SK-N-SH treated with all-trans-retinoic acid at 6 μM for 48 hours (cell line): ENCODE results near the gene KCNMB2.

Experiments
- ESRRG ChIP-seq: fragments of 250-450 bp; sonication (Bioruptor Pico); IDR thresholded peaks from 2 replicates; pipeline ENCODE4 v1.6.1; 2021; ENCODE audit warnings: mild to moderate bottlenecking
- GLIS3 ChIP-seq: fragments of 250-450 bp; sonication (Bioruptor Pico); IDR thresholded peaks from 2 replicates; pipeline ENCODE4 v1.5.0; 2020; ENCODE audit warnings: mild to moderate bottlenecking, moderate library complexity
- PATZ1 ChIP-seq: fragments of 250-450 bp; sonication (Bioruptor Pico); IDR thresholded peaks from 2 replicates; pipeline ENCODE4 v1.8.0; 2020; ENCODE audit warnings: mild to moderate bottlenecking, moderate library complexity, borderline replicate concordance
- ZFP3 ChIP-seq: fragments of 250-450 bp; sonication (Bioruptor Pico); IDR thresholded peaks from 2 replicates; pipeline ENCODE4 v1.5.0; 2020; ENCODE audit warnings: mild to moderate bottlenecking, moderate library complexity
- ZNF565 ChIP-seq: fragments of 450-650 bp; formaldehyde crosslinking; conservative IDR thresholded peaks from 2 replicates; pipeline ENCODE4 v1.5.0; 2020; ENCODE audit warnings: low read depth, mild to moderate bottlenecking, moderate library complexity

GRCh38 chr3:178671791-178672190 is 135.6 kb downstream of the KCNMB2 start:
- TF ChIP-seq GLIS3 (CRISPR knock-in tag), result no peak
- TF ChIP-seq PATZ1 (CRISPR knock-in tag), result no peak
- TF ChIP-seq ZFP3 (CRISPR knock-in tag), result no peak
- TF ChIP-seq ZNF565 (CRISPR knock-in tag), result no peak
- TF ChIP-seq ESRRG (CRISPR knock-in tag), result no peak
